Measurements from ENCODE around the gene GAL3ST3.

GAL3ST3 gene

GRCh38 chr11:66001942-66002647 is 46.9 kb downstream of the GAL3ST3 start, which contains the start of the genes BANF1 and EIF1AD:
Gene BANF1 (plus strand): TSS chr11:66002503. CDS start chr11:66003251, 748 bp downstream.
Gene EIF1AD (minus strand): TSS chr11:66002157. CDS start chr11:66000389, 1,768 bp downstream.
- H3K4me3 ChIP-seq (ENCODE audit: low read depth, low read length): peak within 1 kb of the TSS; percentile 97
- peak; percentile 99 for DNase-seq (ENCODE audit: low read depth)
- TF ChIP-seq CTCF (conservative IDR thresholded peaks at IDR 0.05; ENCODE audit: low read depth, low read length): no peak

GRCh38 chr11:65997286-65997685 is 51.7 kb downstream of the GAL3ST3 start:
- no peak for TF ChIP-seq CTCF (conservative IDR thresholded peaks at IDR 0.05; ENCODE audit: low read depth, low read length)
- peak; percentile 18 for DNase-seq (ENCODE audit: low read depth)
- H3K4me3 ChIP-seq (ENCODE audit: low read depth, low read length): no peak overlapping the region

- H3K4me3 ChIP-seq (ENCODE audit: low read depth, low read length): no peak overlapping the region
- DNase-seq (ENCODE audit: low read depth): no peak
- TF ChIP-seq CTCF (conservative IDR thresholded peaks at IDR 0.05; ENCODE audit: low read depth, low read length): no peak
Observed at GRCh38 chr11:65992056-65992455, 56.9 kb downstream of the GAL3ST3 start.
